Natural killer cell (primary cell): ENCODE results near the gene SLC2A4. TPM values are rescaled to one million over a fixed set of nuclear protein-coding genes. Genes with fewer than 3 reads are reported as not detected.

ENCODE experiments used
- ATAC-seq, 3 donors: fragments of 150-1000 bp in 2 of 3; fragments of 200-7000 bp in 1 of 3; cut with Tn5 transposase; 1 replicate in 1 of 3; 2 replicates in 2 of 3; pipeline ENCODE4 v1.10.0; 2021; ENCODE audit warnings: mild to moderate bottlenecking in 2 of 3, moderate library complexity in 2 of 3
- DNase-seq, 2 donors: peaks; one replicate each; pipeline versions ENCODE4 v3.0.0 to v3.0.0-alpha.2; 2013 to 2021; ENCODE audit warnings: mixed read lengths in 1 of 2
- H3K27ac ChIP-seq: one replicate; pipeline ENCODE4 v1.5.1; 2013; ENCODE audit warnings: mild to moderate bottlenecking, low read length
- H3K27me3 ChIP-seq: one replicate; pipeline ENCODE4 v1.6.1; 2013; ENCODE audit warnings: low read length; ENCODE audit not compliant: control insufficient read depth, insufficient read depth
- H3K36me3 ChIP-seq: one replicate; pipeline ENCODE4 v1.6.1; 2013; ENCODE audit warnings: low read length; ENCODE audit not compliant: control insufficient read depth, insufficient read depth
- H3K4me1 ChIP-seq: one replicate; pipeline ENCODE4 v1.6.1; 2013; ENCODE audit warnings: low read length; ENCODE audit not compliant: control insufficient read depth, insufficient read depth
- H3K4me3 ChIP-seq: one replicate; pipeline ENCODE4 v1.5.1; 2013; ENCODE audit warnings: low read length
- H3K9me3 ChIP-seq: one replicate; pipeline ENCODE4 v1.6.1; 2013; ENCODE audit warnings: low read length; ENCODE audit not compliant: control insufficient read depth, insufficient read depth
- H3K27ac Mint-ChIP-seq, 2 donors: one replicate each; pipeline ENCODE4 v1.8.0; 2022; ENCODE audit warnings: mild to moderate bottlenecking in 2 of 2, mixed read lengths in 2 of 2, moderate library complexity in 1 of 2
- H3K27me3 Mint-ChIP-seq, 2 donors: one replicate each; pipeline ENCODE4 v1.8.0; 2022; ENCODE audit warnings: low read depth in 2 of 2, mixed read lengths in 2 of 2
- H3K36me3 Mint-ChIP-seq: one replicate; pipeline ENCODE4 v1.8.0; 2022; ENCODE audit warnings: mixed read lengths
- H3K4me1 Mint-ChIP-seq, 2 donors: one replicate each; pipeline ENCODE4 v1.8.0; 2022; ENCODE audit warnings: mixed read lengths in 2 of 2
- H3K4me3 Mint-ChIP-seq: one replicate; pipeline ENCODE4 v1.8.0; 2022; ENCODE audit warnings: mild to moderate bottlenecking, moderate library complexity, mixed read lengths
- H3K9me3 Mint-ChIP-seq, 2 donors: one replicate each; pipeline ENCODE4 v1.8.0; 2022; ENCODE audit warnings: mixed read lengths in 2 of 2
- WGBS: methylation state at CpG from one replicate; pipeline ENCODE4 v1.1.7; 2013; ENCODE audit warnings: missing lambda C conversion rate; ENCODE audit not compliant: insufficient coverage; 5-methylcytosine and 5-hydroxymethylcytosine counted together
- intact Hi-C: fragments of 100-400 bp; cut with micrococcal nuclease; formaldehyde crosslinking; loops from one replicate; pipeline ENCODE4 v1.14.2; 2022
- total RNA-seq, 4 donors: library from RNA; stranded (reverse); fragments of 120-200 nt in 1 of 4; gene quantifications; one replicate each; pipeline versions ENCODE4 v1.2.3 to v1.2.4, GENCODE V29; 2013 to 2022
- TF ChIP-seq, protein P1 (sequence below): fragments of 200-600 bp; IDR thresholded peaks from one replicate; pipeline ENCODE4 v1.8.0; 2022; ENCODE audit warnings: antibody characterized with exemption

The SLC2A4 gene
- total RNA-seq, 3 donors from 2014 or later (not counting 1 experiment from before 2014, with no cell fraction given) = not detected

DNA sequence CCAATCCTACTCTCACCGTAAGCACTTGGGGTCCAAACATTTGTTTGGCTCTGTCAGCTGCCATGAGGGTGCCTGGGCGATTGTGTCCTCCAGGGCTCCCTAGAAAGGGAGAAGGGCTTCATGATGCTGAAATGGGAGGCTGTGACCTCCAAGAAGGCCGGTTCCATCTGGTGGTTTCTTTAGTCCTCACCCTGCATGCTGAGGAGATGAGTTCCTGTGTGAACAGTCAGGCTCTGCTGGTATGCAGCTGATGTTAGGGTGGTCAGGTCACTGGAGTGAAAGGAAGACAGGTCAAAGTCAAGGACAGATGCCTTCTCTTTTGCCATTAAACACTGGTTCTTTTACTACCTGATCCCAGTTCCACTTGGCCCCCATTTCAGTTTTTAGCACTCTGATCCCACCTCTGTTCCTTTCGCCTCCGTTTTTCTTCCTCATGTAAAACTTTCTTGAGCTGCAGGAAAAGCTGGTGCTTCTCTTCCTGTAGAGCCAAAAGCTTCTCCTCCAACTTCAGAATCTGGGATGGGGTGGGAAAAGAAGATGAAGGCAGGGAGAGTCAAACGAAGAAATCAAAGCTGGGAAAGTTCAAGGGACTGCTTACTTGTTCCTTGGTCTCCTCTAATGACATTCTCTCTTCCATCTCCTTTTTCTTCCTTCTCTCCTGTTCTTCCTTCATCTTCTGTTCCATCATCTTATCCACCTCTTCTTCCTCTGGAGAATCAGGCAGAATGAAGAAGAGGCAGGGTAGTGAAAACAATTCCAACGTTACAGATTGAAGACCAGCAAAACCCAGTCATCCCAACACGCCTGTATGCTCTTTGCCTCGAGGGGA is 32.6 kb downstream of the SLC2A4 start:
- no peaks in the 10 kb centered on the region for H3K27me3 Mint-ChIP-seq
- peak in 1 of 2 donors; percentile 16 for DNase-seq
- Histone ChIP-seq H3K4me3 (peak overlapping the region; percentile 51), H3K27me3 (no peaks in the 10 kb centered on the region), H3K4me1 (peaks cover 52% of the 10 kb centered on the region), H3K27ac (peak overlapping the region; percentile 58), H3K36me3 (peaks cover 55% of the 10 kb centered on the region), H3K9me3 (no peaks in the 10 kb centered on the region)
- peak overlapping the region; percentile 91 to 99 for H3K27ac Mint-ChIP-seq
- H3K36me3 Mint-ChIP-seq = peaks cover 17% of the 10 kb centered on the region
- H3K9me3 Mint-ChIP-seq = no peaks in the 10 kb centered on the region
- H3K4me3 Mint-ChIP-seq = peak overlapping the region; percentile 84
- intact Hi-C loops = loop anchor here (2.0 kb wide), 1 partner anchor 15 kb away; the partner anchor contains the start of gene NEURL4
- ATAC-seq = no peak
- H3K4me1 Mint-ChIP-seq = peaks cover 42 to 66% of the 10 kb centered on the region in 2 donors
- 53% methylated on average over 8 of the region's 9 CpGs for WGBS
- TF ChIP-seq, protein P1, sequence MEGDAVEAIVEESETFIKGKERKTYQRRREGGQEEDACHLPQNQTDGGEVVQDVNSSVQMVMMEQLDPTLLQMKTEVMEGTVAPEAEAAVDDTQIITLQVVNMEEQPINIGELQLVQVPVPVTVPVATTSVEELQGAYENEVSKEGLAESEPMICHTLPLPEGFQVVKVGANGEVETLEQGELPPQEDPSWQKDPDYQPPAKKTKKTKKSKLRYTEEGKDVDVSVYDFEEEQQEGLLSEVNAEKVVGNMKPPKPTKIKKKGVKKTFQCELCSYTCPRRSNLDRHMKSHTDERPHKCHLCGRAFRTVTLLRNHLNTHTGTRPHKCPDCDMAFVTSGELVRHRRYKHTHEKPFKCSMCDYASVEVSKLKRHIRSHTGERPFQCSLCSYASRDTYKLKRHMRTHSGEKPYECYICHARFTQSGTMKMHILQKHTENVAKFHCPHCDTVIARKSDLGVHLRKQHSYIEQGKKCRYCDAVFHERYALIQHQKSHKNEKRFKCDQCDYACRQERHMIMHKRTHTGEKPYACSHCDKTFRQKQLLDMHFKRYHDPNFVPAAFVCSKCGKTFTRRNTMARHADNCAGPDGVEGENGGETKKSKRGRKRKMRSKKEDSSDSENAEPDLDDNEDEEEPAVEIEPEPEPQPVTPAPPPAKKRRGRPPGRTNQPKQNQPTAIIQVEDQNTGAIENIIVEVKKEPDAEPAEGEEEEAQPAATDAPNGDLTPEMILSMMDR = no peak

DNA sequence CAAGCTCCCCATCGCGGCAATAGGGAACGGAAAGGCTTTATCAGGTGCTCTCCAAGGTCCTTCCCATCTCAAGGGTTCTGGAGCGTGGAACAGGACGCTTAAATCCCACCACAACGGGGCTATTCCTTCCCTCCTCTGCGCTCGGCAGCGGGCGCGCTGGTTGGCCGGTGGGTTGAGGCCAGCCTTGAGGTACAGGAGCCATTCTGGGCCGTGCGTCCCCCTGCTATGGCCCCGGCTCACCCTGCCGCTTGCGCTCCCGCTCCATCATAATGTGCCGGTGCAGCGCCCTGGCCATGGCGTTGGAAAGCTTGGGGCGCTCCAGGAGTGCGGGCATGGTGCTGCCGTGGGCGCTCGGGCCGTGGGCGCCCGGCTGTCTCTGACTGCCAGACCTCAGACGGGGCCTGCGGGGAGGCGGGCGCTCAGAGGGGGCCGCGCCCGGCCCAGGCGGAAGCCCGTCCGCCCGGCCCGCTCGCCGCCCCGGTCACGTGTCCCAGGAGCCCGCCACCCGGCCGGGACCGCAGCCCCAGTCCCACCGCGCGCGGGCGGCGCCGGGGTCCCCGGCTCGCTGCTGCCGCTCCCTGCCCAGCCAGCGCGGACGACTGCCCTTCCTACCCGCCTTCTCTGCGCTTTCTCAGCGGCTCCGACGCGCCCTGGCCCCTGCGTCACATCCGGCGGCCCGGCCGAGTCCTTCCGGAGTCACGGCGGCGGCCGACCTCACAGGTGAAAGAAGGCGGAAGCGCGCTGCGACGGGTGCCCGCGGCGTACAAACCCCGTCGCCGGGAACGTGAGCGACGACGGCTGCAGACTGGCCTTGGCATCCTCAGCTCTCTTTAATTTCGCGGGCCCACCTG is 33.4 kb downstream of the SLC2A4 start, which contains the start of gene GPS2:
GPS2 (minus strand) TSS at position 642 of the 851 bp plus-strand sequence; CDS start at position 334, 308 bp downstream.
- Histone ChIP-seq H3K27me3 (no peaks in the 10 kb centered on the region), H3K4me1 (peaks cover 44% of the 10 kb centered on the region), H3K9me3 (no peaks in the 10 kb centered on the region), H3K27ac (peak within 1 kb of the TSS; percentile 86), H3K4me3 (peak within 1 kb of the TSS; percentile 66), H3K36me3 (peaks cover 48% of the 10 kb centered on the region)
- ATAC-seq (peak; percentile 83 to 87 (median 86)), DNase-seq (peak; percentile 94 to 95)
- TF ChIP-seq, protein P1 = no peak
- Mint-ChIP-seq H3K27ac (peak within 1 kb of the TSS; percentile 91 to 99), H3K27me3 (no peaks in the 10 kb centered on the region), H3K9me3 (no peaks in the 10 kb centered on the region), H3K36me3 (peaks cover 12% of the 10 kb centered on the region), H3K4me1 (peaks cover 34 to 57% of the 10 kb centered on the region in 2 donors), H3K4me3 (peak within 1 kb of the TSS; percentile 97)
- intact Hi-C loops = loop anchor here (2.0 kb wide), 1 partner anchor 14 kb away; the partner anchor contains the start of gene NEURL4
- under 1% methylated on average over 95 of the region's 95 CpGs for WGBS

DNA sequence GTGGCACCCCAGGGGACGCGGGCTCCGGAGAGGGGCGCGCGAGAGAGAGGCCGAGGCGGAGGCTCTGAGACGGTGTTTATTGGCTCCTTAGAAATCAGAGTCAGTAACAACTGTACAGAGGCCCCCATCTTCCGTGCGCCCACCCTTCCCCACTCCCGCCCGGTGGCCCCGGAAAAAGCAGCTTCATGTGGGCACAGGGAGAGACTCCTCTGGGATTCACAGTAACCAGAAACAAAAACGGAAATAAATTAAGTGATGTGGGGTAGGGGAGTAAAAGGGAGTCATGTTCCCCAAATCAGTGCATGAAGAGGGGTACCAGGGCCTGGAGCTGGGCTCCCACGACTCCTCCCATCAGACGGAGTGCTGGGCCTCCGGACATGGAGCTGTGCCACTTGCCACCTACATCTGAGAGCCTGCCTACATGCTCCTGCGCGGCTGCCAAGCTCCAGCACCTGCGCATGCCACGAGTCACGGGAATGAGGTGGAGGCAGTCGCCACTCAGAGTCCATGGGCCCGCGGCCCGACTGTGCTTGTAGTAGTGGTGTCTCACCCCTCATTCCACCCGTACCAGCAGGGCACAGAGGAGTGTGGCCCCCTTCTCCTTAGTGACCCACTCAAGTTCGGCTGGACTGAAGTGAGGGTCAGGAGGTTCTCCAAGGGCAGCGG is 34.2 kb downstream of the SLC2A4 start:
- ATAC-seq (no peak), DNase-seq (peak in 1 of 2 donors; percentile 17)
- Mint-ChIP-seq H3K4me3 (peak overlapping the region; percentile 97), H3K27me3 (no peaks in the 10 kb centered on the region), H3K27ac (peak overlapping the region; percentile 91 to 99), H3K36me3 (peaks cover 4% of the 10 kb centered on the region), H3K4me1 (peaks cover 26 to 50% of the 10 kb centered on the region in 2 donors), H3K9me3 (no peaks in the 10 kb centered on the region)
- peak overlapping the region; percentile 66 for H3K4me3 ChIP-seq
- peak overlapping the region; percentile 86 for H3K27ac ChIP-seq
- peaks cover 41% of the 10 kb centered on the region for H3K4me1 ChIP-seq
- no peaks in the 10 kb centered on the region for H3K9me3 ChIP-seq
- TF ChIP-seq, protein P1 = no peak
- 47% methylated on average over 28 of the region's 30 CpGs for WGBS
- intact Hi-C loops = loop anchor here (2.0 kb wide), 1 partner anchor 13 kb away; the partner anchor contains the start of gene NEURL4
- peaks cover 46% of the 10 kb centered on the region for H3K36me3 ChIP-seq
- no peaks in the 10 kb centered on the region for H3K27me3 ChIP-seq
